Stimulated activated CD4-positive, alpha-beta T cell treated with anti-CD3 and anti-CD28 coated beads, Interleukin-2, amount 100 ng/mL, for 24 hours (primary cell): ENCODE measurements around the gene CCDC63.

Experiments used
- DNase-seq, 2 donors: peaks; one replicate each; pipeline ENCODE4 v3.0.0-alpha.2; 2020

The CCDC63 gene

GRCh38 chr12:110846615-110847566 lies at the start of gene CCDC63:
TSS of gene CCDC63 (plus strand) at chr12:110846987. CDS start at chr12:110852955, 5,968 bp downstream.
- peak; percentile 22 to 43 for DNase-seq

DNA sequence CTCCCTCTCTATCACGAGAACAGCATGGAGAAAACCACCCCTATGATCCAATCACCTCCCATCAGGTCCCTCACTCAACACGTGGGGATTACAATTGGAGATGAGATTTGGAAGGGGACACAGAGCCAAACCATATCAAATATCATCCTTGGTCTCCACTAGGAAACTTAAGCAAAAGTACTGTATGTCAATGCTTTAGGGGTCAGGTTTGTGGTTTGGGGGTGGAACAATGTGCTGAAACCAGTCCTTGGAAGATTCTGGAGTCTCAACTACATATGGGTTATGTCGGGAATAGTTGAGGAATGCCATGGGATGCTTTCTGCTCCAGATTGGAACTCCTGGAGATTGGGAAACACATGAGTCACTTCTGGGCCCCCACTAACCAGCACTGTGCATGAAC lies 48.3 kb upstream of the CCDC63 start:
- no peak for DNase-seq

GRCh38 chr12:110802489-110802888 lies 44.3 kb upstream of the CCDC63 start:
- no peak for DNase-seq

- DNase-seq = no peak
Measured at GRCh38 chr12:110804406-110804805, 42.4 kb upstream of the CCDC63 start.

DNA sequence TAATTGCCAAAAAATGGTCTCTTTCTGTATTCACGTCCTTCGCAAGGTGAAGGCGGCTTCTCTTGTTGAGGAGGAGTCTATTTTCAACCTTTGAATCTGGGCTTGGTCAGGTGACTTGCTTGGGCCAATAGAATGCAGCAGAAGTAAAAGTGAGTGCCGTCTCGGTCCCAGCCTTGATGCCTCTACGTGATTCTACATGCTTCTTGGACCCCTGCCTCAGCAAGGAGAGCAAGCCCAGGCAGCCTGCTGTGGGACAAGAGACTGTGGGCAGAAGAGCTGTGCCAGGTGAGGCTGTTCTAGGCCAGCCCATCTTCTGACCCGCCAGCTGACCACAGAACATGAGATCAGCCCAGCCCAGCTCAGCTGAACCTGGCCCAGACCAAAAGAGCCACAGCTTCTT lies 39.1 kb upstream of the CCDC63 start:
- no peak for DNase-seq

GRCh38 chr12:110809149-110809548 lies 37.6 kb upstream of the CCDC63 start:
- DNase-seq = no peak

DNA sequence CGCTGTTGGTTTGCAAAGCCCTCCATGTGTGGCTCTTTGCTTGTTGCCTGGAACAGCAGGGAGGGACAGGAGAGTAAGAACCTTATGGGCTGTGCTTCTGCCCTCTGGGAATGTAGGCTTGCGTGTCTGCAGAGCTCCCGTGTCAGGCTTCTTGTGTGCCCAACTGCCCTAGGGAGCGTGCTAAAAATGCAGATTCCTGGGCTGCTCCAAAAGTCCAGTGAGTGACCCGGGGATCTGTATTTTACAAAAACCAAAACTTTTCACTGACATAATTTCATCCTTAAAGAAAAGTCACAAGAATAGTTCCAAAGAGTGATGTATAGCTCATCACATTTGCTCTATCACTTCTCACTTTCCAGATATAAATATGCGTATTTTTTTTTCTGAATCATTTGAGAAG lies 34.8 kb upstream of the CCDC63 start:
- no peak for DNase-seq

DNA sequence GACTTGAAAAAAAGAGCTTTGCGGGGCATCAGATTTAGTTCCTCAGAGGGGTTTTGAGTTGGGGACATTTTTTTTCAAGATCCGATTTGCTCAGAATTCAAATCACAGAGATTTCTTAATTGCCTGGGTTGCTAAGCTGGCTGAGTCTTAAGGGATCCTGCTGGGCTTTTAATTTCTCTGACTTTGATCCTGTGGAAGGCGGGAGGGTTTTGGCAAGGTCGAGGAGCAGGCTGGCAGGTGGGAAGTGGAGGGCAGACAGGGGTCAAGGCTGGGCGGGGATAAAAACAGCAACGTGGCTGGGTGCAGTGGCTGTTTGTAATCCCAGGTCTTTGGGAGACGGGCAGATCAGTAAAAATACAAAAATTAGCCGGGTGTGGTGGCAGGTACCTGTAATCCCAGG lies 33.5 kb upstream of the CCDC63 start:
- no peak for DNase-seq

- no peak for DNase-seq
Measured at GRCh38 chr12:110813756-110814155, 33.0 kb upstream of the CCDC63 start.

GRCh38 chr12:110816248-110816647 lies 30.5 kb upstream of the CCDC63 start:
- no peak for DNase-seq

DNA sequence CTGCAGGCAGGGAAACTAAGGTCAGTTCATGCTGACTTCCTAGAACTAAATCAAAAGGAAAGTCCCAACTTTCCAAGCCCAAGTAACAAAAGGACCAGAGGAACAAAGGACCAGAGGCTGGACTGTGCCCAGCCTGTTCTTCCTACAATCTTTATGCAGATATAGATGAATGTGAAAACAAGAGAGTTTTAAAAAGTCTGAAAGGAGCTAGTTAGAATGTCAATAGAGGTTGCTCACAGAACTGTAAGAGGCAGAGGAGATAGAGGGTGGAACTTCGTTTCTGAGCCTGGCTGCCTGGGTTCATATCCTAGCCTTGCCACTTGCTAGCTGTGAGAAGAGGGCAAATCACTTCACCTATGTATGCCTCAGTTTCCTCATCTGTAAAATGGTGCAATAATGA lies 30.0 kb upstream of the CCDC63 start:
- DNase-seq = no peak

GRCh38 chr12:110818511-110818910 lies 28.3 kb upstream of the CCDC63 start:
- no peak for DNase-seq

DNA sequence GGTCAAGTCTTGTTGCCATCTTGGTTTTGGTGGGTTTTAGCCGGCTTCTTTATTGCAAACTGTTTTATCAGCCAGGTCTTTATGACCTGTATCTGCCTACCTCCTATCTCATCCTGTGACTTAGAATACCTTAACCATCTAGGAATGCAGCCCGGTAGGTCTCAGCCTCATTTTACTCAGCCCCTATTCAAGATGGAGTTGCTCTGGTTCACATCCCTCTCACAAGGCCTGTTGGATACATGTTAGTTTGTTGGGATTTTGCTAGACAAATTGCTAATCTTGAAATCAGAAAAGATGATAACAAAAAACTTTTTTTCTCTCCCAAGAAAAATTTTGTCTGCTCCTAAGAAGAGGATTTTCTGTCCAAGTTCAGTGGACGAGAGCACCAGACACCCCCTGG lies 27.6 kb upstream of the CCDC63 start:
- no peak for DNase-seq

- no peak for DNase-seq
Measured at GRCh38 chr12:110819646-110820045, 27.1 kb upstream of the CCDC63 start.

DNA sequence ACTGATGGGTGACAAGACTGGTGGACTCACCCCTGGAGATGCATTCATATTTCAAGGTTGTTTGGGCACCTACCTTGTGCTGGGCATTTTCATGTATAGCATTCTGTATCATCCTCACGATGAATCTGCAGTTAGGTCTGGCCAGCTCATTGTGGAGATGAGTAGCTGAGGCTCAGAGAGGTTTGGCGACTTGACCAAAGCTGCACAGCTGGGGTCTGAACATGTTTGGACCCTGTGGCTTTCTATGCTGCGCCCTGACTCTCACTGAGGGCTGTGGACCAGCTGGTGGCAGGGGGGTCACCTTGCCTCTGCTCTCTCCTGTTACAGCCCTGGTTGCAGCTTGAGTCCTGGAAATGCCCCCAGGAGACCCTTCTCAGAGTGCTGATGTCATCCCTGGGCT lies 24.9 kb upstream of the CCDC63 start:
- no peak for DNase-seq

- no peak for DNase-seq
Measured at GRCh38 chr12:110822821-110823415, 23.9 kb upstream of the CCDC63 start.

GRCh38 chr12:110824342-110824741 lies 22.4 kb upstream of the CCDC63 start:
- no peak for DNase-seq

GRCh38 chr12:110825530-110825929 lies 21.3 kb upstream of the CCDC63 start:
- no peak for DNase-seq

DNA sequence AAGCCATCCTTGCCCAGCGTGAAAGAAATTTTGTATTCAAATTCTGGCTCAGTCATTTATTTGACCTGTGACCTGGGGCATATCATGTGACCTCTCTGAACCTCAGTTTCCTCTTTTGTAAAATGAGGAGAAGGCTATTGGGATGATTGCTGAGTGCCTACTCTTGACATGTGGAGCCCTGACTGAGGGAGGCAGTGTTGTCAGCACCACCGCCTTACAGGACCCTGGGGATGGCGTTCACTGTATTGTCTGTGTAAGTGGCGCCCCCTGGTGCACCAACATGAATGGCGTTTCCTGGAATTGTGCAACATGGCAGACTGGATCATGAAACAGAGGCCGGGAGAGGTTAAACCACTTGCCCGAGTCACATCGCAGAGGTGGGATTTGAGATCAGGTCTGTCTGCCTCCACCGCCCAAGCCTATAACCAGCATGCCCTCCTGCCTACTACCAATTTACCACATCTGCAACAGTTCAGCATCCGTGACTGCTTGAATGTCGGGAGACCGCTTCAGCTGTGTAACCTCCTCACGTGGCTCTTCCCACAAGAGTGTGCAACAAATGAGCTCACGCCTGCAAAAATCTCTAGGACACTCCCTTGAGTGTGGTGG lies 20.1 kb upstream of the CCDC63 start:
- DNase-seq = peak; percentile 93

GRCh38 chr12:110829308-110829707 lies 17.5 kb upstream of the CCDC63 start:
- DNase-seq = no peak

DNA sequence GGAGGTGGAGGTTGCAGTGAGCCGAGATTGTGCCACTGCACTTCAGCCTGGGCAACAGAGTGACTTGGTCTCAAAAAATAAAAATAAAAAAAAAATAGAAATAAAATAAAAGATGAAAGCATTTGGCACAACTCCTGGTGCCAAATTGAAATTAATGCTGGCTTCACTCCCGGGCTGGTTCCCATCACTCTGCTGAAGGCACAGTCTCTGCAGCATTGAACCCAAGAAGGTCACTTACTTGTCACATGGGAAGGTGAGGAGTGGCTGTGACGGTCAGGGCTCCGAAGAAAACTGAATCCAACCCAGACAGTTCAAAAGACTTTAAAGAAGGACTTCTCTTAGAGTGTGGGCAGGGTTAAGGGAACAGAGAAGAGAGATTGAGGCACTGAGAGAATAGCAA lies 10.5 kb upstream of the CCDC63 start:
- DNase-seq = no peak

DNA sequence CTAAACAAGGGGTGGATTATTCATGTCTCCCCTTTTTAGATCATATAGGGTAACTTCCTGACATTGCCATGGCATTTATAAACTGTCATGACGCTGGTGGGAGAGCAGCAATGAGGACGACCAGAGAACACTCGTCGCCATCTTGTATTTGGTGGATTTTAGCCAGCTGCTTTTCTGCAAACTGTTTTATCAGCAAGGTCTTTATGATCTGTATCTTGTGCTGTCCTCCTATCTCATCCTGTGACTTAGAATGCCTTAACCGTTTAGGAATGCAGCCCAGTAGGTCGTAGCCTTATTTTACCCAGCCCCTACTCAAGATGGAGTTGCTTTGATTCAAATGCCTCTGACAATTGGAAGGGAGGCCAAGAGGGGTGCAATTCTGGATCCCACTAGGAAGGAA lies 5.8 kb upstream of the CCDC63 start:
- no peak for DNase-seq

DNA sequence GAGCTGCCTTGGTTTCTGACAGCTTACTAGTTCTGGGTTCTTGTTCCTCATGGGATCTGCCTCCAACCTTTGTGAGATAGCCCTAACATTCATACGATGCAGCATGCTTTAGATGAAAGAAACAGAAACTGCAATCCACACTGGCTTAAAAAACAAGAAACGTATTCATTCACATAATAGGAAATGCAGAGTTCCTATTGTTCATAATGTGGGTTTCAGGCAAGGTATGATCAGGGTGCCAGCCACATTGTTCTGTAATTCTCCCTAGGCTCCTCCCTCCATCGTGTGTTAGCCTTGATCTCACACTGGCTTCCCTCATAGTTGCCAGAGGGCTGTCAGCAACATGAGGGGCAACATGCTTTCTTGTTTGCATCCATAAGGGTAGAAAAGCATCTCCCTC lies 2.7 kb upstream of the CCDC63 start:
- no peak for DNase-seq
